Hypothalamus (tissue), 51 donors: ENCODE data around the gene SLC26A4.

Source experiments
- DNase-seq, 51 donors: peaks; one replicate each; lab custom pipeline; 2025; lab: John Stamatoyannopoulos, UW

The SLC26A4 gene

GRCh38 chr7:107693396-107693795 lies 32.8 kb downstream of the SLC26A4 start:
- no peak for DNase-seq

GRCh38 chr7:107694386-107694785 lies 33.8 kb downstream of the SLC26A4 start:
- DNase-seq: peak in 6 of 51 donors; percentile 4 to 23 (median 14)

DNA sequence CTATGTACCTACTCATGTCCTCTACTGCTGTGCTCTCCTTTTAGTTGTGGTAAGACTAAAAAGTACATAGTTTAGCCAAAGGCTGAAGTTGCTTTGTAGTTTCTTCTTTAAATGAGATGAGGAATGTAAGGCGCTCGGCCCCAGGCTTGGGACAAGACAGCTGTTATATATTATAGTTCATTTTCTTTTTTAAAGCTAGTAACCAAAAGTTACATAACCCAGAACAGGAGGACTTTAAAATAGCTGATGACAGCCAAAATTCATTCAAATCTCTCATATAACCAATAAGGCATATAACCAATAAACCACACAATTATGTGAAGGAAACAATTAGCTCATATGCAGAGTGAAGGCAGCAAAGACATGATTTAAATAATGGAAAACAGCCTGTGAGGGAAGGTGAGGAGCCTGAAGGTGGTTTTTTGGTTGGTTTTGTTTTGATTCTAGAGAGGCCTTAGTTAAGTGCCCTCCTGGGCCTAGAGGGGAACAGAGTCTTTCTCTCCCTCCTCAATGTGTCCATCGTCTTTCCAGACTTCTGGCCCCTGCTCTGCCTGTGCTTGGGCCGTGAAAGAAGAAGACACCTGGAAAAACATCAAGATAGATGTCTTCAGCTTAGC lies 35.8 kb downstream of the SLC26A4 start:
- no peak for DNase-seq

- DNase-seq: no peak
These were observed 36.9 kb downstream of the SLC26A4 start for GRCh38 chr7:107697321-107698049.

- no peak for DNase-seq
These were observed 39.9 kb downstream of the SLC26A4 start for GRCh38 chr7:107700570-107700969.

DNA sequence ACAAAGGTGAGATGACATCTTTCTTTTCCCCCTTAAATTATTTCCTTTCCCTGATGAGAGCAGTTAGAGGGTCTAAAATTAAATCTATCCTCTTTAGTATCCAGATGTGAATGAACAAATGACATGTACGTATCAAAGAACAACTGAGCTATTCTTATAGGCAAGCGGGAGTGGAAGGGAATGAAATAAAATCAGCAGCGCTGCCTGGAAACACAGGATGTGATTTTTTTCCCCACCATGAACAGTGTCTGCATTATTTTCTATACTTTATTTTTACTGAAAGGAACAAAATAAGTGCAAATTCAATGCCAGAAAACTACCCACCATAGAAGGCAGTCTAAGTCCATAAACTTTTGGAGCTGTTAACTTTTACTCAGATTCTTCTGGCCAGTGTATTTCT lies 40.6 kb downstream of the SLC26A4 start:
- DNase-seq: no peak

DNA sequence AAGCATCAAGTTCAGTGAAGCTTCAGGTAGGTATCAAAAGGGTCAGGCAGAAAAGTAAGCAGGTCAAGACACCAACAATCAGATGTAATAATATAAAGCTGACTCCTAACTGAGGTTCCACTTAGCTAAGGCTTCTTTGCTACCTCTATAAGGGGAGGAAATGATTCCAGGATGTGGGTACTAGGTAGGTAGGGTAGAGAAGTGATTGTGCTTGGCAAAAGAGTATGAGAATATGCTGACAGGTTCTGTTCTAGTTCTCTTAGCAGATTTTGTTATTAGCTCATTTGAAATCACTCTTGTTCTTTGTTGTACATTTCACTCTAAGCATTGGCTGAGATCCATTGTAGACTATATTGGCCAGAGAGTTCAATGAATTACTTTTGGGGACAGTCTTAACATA lies 42.6 kb downstream of the SLC26A4 start:
- DNase-seq: no peak

GRCh38 chr7:107703872-107704271 lies 43.2 kb downstream of the SLC26A4 start:
- DNase-seq: no peak

DNA sequence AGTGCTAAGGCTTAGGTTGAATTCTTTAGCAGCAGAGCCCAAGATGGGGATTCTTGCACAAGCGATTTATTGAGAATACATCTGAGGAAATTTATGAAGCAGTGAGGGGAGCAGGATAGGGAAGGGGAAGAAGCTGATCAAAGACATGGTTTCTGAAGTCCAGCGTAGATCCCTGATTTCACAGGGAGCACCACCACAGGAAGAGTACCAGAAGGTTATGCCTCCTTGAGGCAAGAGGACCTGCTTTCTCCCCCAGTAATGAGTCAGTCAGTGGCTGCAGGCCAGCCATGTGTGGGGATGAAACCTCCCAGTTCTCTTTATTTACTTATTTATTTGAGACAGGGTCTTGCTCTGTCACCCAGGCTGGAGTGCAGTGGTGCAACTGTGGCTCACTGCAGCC lies 48.3 kb downstream of the SLC26A4 start:
- no peak for DNase-seq

GRCh38 chr7:107711301-107711700 lies 50.7 kb downstream of the SLC26A4 start:
- DNase-seq: no peak

GRCh38 chr7:107712025-107712424 lies 51.4 kb downstream of the SLC26A4 start:
- DNase-seq: no peak

- no peak for DNase-seq
These were observed 52.3 kb downstream of the SLC26A4 start for GRCh38 chr7:107712896-107713295.

- no peak for DNase-seq
These were observed 54.9 kb downstream of the SLC26A4 start for GRCh38 chr7:107715531-107715930.

- DNase-seq: no peak
These were observed 58.0 kb downstream of the SLC26A4 start for GRCh38 chr7:107718456-107719193.

DNA sequence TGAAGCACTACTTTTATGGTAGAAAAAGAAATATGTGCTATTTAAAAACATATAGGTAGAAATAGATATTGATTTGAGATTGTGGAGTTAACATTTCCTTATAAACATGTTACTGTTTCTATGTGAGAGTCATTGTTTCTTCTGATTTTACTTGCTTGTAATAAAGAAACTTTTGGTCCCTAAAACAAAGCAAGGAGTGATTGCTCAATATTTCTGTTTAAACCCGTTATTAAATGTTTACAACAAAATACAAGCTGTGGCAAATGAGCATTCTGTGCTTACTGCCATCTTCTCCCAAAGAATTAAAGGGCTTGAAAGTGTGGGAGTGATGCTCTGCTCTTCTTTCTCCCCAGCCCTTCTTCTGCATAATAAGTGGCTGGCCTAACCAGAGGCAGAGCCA lies 60.7 kb downstream of the SLC26A4 start:
- no peak for DNase-seq

DNA sequence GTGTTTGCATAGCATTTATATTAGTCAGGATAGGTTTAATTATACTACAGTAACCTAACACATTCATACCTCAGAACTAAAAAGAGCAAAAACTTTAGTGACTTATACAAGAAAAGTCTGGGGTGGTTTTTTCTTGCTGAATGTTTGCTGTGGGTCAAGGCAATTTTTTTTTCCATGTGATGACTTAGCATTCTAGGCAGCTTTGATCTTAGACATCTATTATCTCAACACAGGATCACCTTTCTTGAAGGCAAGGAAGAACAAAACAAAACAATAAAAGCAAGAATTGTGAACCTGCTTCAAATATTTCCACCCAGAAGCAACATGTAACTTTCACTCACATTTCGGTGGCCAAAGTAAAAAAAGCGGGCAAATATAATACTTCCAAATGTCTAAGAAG lies 62.6 kb downstream of the SLC26A4 start:
- DNase-seq: no peak

DNA sequence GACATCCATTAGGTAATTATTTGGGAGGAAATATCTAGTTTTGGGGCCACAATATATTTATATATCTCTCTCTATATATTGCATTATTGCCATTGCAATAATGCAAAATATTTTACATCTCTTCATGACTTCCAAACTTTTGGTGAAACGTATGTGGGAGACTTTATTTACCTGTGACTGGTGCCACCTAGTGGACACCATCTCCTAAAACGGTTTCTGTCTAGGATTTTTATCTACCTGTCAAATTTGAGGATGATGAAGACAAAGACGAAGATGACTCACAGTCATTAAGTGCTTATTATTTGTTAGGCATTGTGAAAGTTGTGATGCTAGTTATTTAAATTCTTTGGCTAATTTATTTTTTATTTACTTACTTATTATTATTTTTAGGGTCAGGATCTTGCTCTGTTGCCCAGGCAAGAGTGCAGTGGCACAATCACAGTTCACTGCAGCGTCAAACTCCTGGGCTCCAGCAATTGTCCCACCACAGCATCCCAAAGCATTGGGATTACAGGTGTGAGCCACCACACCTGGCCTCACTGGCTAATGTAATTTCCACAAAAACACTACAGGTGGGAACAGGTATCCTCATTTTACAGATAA lies 64.6 kb downstream of the SLC26A4 start:
- peak in 16 of 51 donors; percentile 1 to 46 (median 8) for DNase-seq

GRCh38 chr7:107726356-107727130 lies 65.9 kb downstream of the SLC26A4 start:
- DNase-seq: no peak

DNA sequence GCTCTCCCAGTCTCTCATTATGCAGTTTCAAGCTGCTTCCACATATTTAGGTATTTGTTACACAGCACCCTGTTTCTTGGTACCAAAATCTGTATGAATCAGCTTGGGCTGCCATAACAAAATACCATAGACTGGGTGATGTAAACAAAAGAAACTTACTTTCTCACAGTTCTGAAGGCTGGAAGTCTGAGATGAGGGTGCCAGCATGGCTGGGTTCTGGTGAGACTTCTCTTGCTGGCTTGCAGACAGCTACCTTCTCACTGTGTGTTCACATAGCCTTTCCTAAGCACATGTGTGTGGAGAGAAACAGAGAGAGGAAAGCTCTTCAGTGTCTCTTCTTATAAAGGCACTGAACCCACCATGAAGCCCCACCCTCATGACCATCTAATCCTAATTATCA lies 67.6 kb downstream of the SLC26A4 start:
- DNase-seq: no peak
